ENCODE measurements around the gene TCEA3. TPM values are rescaled to one million over a fixed set of nuclear protein-coding genes. Genes with fewer than 3 reads are reported as not detected.
"Not testable (repeated sequence)": the region's sequence is repeated elsewhere in the genome, so short reads cannot be mapped to it uniquely, and the experiment has no call there.

Gene TCEA3
- total RNA-seq, 2 experiments from 2014 or later = 0.26 to 1.3 TPM

- CTCF ChIA-PET = interaction anchor here (1.0 to 3.4 kb wide), 2 partner anchors 10 to 31 kb away, joined by 3 to 16 read pairs; no protein-coding TSS in a partner anchor
- DNase-seq (no peak), ATAC-seq (no peak)
- H3K27ac Mint-ChIP-seq = no peak overlapping the region
- H3K4me1 Mint-ChIP-seq = peaks cover 5% of the 10 kb centered on the region
- H3K9me3 Mint-ChIP-seq (ENCODE audit: low read depth) = no peaks in the 10 kb centered on the region
- H3K36me3 Mint-ChIP-seq = no peaks in the 10 kb centered on the region
- H3K4me3 Mint-ChIP-seq = no peak overlapping the region
- H3K27me3 Mint-ChIP-seq = no peaks in the 10 kb centered on the region
These were observed 30.8 kb downstream of the TCEA3 start for GRCh38 chr1:23393706-23394105.

GRCh38 chr1:23392125-23392855 lies 32.3 kb downstream of the TCEA3 start:
- no peak overlapping the region for H3K27ac Mint-ChIP-seq
- no peaks in the 10 kb centered on the region for H3K36me3 Mint-ChIP-seq
- no peak for DNase-seq
- H3K27me3 Mint-ChIP-seq = no peaks in the 10 kb centered on the region
- no peak overlapping the region for H3K4me3 Mint-ChIP-seq
- CTCF ChIA-PET = interaction anchor here (3.4 kb wide), 1 partner anchor 11 kb away, joined by 16 read pairs; no protein-coding TSS in a partner anchor
- no peak for ATAC-seq
- H3K4me1 Mint-ChIP-seq = peaks cover 5% of the 10 kb centered on the region
- no peaks in the 10 kb centered on the region for H3K9me3 Mint-ChIP-seq (ENCODE audit: low read depth)

GRCh38 chr1:23389837-23390321 lies 34.7 kb downstream of the TCEA3 start:
- CTCF ChIA-PET = interaction anchor here (2.5 kb wide), 1 partner anchor 13 kb away, joined by 10 read pairs; no protein-coding TSS in a partner anchor
- H3K4me3 Mint-ChIP-seq = no peak overlapping the region
- no peaks in the 10 kb centered on the region for H3K27me3 Mint-ChIP-seq
- H3K9me3 Mint-ChIP-seq (ENCODE audit: low read depth) = no peaks in the 10 kb centered on the region
- no peaks in the 10 kb centered on the region for H3K4me1 Mint-ChIP-seq
- no peak for DNase-seq
- H3K36me3 Mint-ChIP-seq = no peaks in the 10 kb centered on the region
- no peak for ATAC-seq
- no peak overlapping the region for H3K27ac Mint-ChIP-seq

GRCh38 chr1:23387494-23387893 lies 37.1 kb downstream of the TCEA3 start:
- Mint-ChIP-seq H3K4me3 (no peak overlapping the region), H3K36me3 (no peaks in the 10 kb centered on the region), H3K27me3 (no peaks in the 10 kb centered on the region), H3K4me1 (no peaks in the 10 kb centered on the region), H3K27ac (no peak overlapping the region), H3K9me3 (ENCODE audit: low read depth) (no peaks in the 10 kb centered on the region)
- DNase-seq (no peak), ATAC-seq (no peak)
- CTCF ChIA-PET = no interaction called here

GRCh38 chr1:23385119-23385621 lies 39.4 kb downstream of the TCEA3 start:
- CTCF ChIA-PET = interaction anchor here (1.4 to 1.7 kb wide), 2 partner anchors 9 to 112 kb away, joined by 3 to 4 read pairs; no protein-coding TSS in a partner anchor

GRCh38 chr1:23384312-23385058 lies 40.1 kb downstream of the TCEA3 start:
- CTCF ChIA-PET = interaction anchor here (1.4 to 1.7 kb wide), 2 partner anchors 8 to 113 kb away, joined by 3 to 4 read pairs; no protein-coding TSS in a partner anchor
- Mint-ChIP-seq H3K36me3 (no peaks in the 10 kb centered on the region), H3K9me3 (ENCODE audit: low read depth) (no peaks in the 10 kb centered on the region), H3K4me1 (no peaks in the 10 kb centered on the region), H3K4me3 (no peak overlapping the region), H3K27ac (no peak overlapping the region), H3K27me3 (no peaks in the 10 kb centered on the region)
- DNase-seq (no peak), ATAC-seq (no peak)

More at GRCh38 chr1:23385119-23385621, 39.4 kb downstream of the TCEA3 start:
- no peaks in the 10 kb centered on the region for H3K36me3 Mint-ChIP-seq
- H3K27ac Mint-ChIP-seq = no peak overlapping the region
- H3K4me1 Mint-ChIP-seq = no peaks in the 10 kb centered on the region
- no peaks in the 10 kb centered on the region for H3K9me3 Mint-ChIP-seq (ENCODE audit: low read depth)
- ATAC-seq = no peak
- no peak for DNase-seq
- H3K27me3 Mint-ChIP-seq = no peaks in the 10 kb centered on the region
- H3K4me3 Mint-ChIP-seq = no peak overlapping the region

- no peaks in the 10 kb centered on the region for H3K36me3 Mint-ChIP-seq
- CTCF ChIA-PET = interaction anchor here (1.1 kb wide), 1 partner anchor 19 kb away, joined by 3 read pairs; no protein-coding TSS in a partner anchor
- H3K27ac Mint-ChIP-seq = no peak overlapping the region
- H3K27me3 Mint-ChIP-seq = no peaks in the 10 kb centered on the region
- DNase-seq = no peak
- no peaks in the 10 kb centered on the region for H3K4me1 Mint-ChIP-seq
- ATAC-seq = no peak
- H3K9me3 Mint-ChIP-seq (ENCODE audit: low read depth) = no peaks in the 10 kb centered on the region
- no peak overlapping the region for H3K4me3 Mint-ChIP-seq
These were observed 40.8 kb downstream of the TCEA3 start for GRCh38 chr1:23383577-23384311.

- Mint-ChIP-seq H3K9me3 (ENCODE audit: low read depth) (no peaks in the 10 kb centered on the region), H3K27ac (no peak overlapping the region), H3K27me3 (no peaks in the 10 kb centered on the region), H3K4me1 (no peaks in the 10 kb centered on the region), H3K4me3 (no peak overlapping the region), H3K36me3 (no peaks in the 10 kb centered on the region)
- CTCF ChIA-PET = interaction anchor here (0.5 kb wide), 1 partner anchor 51 kb away, joined by 4 read pairs; no protein-coding TSS in a partner anchor
- DNase-seq (no peak), ATAC-seq (no peak)
These were observed 43.2 kb downstream of the TCEA3 start for GRCh38 chr1:23381233-23381885.

- Mint-ChIP-seq H3K4me1 (no peaks in the 10 kb centered on the region), H3K9me3 (ENCODE audit: low read depth) (no peaks in the 10 kb centered on the region), H3K27ac (no peak overlapping the region), H3K4me3 (no peak overlapping the region), H3K36me3 (no peaks in the 10 kb centered on the region), H3K27me3 (no peaks in the 10 kb centered on the region)
- CTCF ChIA-PET = no interaction called here
- no peak for DNase-seq
- no peak for ATAC-seq
These were observed 43.8 kb downstream of the TCEA3 start for GRCh38 chr1:23380719-23381118.

GRCh38 chr1:23380236-23380635 lies 44.3 kb downstream of the TCEA3 start:
- H3K27me3 Mint-ChIP-seq, ATAC-seq: not testable (repeated sequence)

GRCh38 chr1:23376890-23377811 lies 47.4 kb downstream of the TCEA3 start:
- H3K9me3 Mint-ChIP-seq (ENCODE audit: low read depth) = no peaks in the 10 kb centered on the region
- CTCF ChIA-PET = interaction anchor here (1.1 kb wide), 1 partner anchor 8 kb away, joined by 3 read pairs; no protein-coding TSS in a partner anchor
- no peak overlapping the region for H3K4me3 Mint-ChIP-seq
- ATAC-seq = no peak
- no peak overlapping the region for H3K27ac Mint-ChIP-seq
- DNase-seq = no peak
- no peaks in the 10 kb centered on the region for H3K27me3 Mint-ChIP-seq
- no peaks in the 10 kb centered on the region for H3K36me3 Mint-ChIP-seq
- H3K4me1 Mint-ChIP-seq = no peaks in the 10 kb centered on the region

More at GRCh38 chr1:23380236-23380635, 44.3 kb downstream of the TCEA3 start:
- CTCF ChIA-PET; H3K9me3 Mint-ChIP-seq (ENCODE audit: low read depth); H3K36me3 Mint-ChIP-seq; H3K27ac Mint-ChIP-seq; H3K4me3 Mint-ChIP-seq; H3K4me1 Mint-ChIP-seq; DNase-seq: not testable (repeated sequence)
